Measurements from ENCODE around the gene CBX3.

Gene CBX3

DNA sequence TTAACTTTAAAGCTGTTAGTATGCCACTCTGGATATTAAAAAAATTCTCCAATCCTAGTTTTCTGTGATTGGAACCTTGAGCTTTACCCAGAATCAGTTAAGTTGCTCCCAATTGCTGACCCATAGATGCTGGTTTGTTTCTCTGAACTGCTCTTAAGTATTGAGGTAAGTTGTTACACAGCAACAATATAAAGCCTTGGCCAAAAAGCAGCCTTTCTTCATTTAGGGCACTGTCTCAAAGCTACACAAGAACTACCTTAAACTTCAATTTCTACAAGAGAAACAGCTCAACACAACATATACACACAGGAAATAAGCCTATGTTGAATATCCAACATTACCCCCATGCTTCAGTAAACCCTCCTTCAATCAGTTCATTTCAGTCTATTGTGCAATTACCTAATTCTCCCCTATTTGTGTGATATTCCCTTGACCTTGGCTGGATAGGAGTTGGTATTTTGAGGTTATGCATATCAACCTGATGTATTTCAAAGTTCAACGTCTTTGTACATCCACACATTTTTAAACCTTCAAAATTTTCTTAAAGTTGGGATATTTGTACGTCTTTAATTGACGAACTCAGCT is 12.5 kb upstream of the CBX3 start:
- H3K36me3 ChIP-seq: peaks cover 57 to 70% (median 69%) of the 10 kb centered on the region in 3 donors
- no peaks in the 10 kb centered on the region for H3K27me3 ChIP-seq
- DNase-seq: no peak
- TF ChIP-seq, protein P1, sequence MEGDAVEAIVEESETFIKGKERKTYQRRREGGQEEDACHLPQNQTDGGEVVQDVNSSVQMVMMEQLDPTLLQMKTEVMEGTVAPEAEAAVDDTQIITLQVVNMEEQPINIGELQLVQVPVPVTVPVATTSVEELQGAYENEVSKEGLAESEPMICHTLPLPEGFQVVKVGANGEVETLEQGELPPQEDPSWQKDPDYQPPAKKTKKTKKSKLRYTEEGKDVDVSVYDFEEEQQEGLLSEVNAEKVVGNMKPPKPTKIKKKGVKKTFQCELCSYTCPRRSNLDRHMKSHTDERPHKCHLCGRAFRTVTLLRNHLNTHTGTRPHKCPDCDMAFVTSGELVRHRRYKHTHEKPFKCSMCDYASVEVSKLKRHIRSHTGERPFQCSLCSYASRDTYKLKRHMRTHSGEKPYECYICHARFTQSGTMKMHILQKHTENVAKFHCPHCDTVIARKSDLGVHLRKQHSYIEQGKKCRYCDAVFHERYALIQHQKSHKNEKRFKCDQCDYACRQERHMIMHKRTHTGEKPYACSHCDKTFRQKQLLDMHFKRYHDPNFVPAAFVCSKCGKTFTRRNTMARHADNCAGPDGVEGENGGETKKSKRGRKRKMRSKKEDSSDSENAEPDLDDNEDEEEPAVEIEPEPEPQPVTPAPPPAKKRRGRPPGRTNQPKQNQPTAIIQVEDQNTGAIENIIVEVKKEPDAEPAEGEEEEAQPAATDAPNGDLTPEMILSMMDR (IDR thresholded peaks at IDR 0.05): no peak
- intact Hi-C loops (cut with DNase I; ENCODE audit: low total_unique reads): no loop called here
- no peak overlapping the region for H3K27ac ChIP-seq
- no peak overlapping the region for H3K4me3 ChIP-seq
- peaks cover 0 to 35% (median 8%) of the 10 kb centered on the region in 4 donors for H3K4me1 ChIP-seq
- peaks cover 0 to 2% (median 0%) of the 10 kb centered on the region in 3 donors for H3K9me3 ChIP-seq

DNA sequence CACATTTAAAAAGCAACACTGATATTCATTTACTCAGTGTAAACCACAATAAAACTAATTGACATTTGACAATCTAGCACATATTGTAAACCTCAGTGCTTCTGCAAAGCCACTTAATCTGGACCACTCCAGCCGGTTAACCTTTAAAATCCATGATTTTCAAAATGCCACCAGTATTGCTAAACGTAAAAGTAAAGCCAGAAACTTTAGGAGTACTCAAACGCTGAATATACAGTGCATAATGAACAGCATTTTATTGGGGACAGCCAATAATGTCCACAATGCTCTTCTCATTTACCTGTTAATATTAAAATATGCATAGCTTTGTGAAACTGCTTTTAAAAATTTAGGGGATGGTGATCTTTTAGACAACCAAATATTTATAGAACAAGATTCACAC is 11.8 kb upstream of the CBX3 start:
- TF ChIP-seq, protein P1 (IDR thresholded peaks at IDR 0.05): no peak
- intact Hi-C loops (cut with DNase I; ENCODE audit: low total_unique reads): no loop called here
- DNase-seq: no peak
- no peak overlapping the region for H3K27ac ChIP-seq
- H3K4me3 ChIP-seq: no peak overlapping the region
- H3K4me1 ChIP-seq: peaks cover 0 to 41% (median 15%) of the 10 kb centered on the region in 4 donors
- H3K27me3 ChIP-seq: no peaks in the 10 kb centered on the region
- peaks cover 64 to 76% (median 74%) of the 10 kb centered on the region in 3 donors for H3K36me3 ChIP-seq
- H3K9me3 ChIP-seq: peaks cover 0 to 2% (median 0%) of the 10 kb centered on the region in 3 donors

DNA sequence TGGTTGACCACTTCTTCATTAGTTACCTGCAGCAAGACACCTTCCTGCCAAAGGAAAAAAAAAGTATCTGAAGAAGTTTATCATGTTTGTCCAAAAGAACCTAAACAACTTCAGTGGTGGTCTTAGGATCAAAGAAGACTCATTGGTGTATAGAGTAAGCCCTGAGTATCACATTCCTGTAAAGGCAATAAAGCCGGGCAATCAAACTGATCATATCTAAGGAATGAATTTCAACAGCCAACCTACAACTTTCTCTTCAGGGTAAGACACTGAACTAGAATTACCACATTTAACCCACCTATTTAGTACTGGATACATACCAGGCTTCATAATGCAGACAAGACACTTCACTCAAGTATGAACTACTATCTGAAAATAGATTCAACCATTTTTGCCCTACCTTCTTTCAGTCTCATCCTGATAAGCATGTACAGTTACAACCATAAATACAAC is 11.1 kb upstream of the CBX3 start:
- no peak overlapping the region for H3K27ac ChIP-seq
- intact Hi-C loops (cut with DNase I; ENCODE audit: low total_unique reads): no loop called here
- peaks cover 0 to 2% (median 0%) of the 10 kb centered on the region in 3 donors for H3K9me3 ChIP-seq
- H3K27me3 ChIP-seq: no peaks in the 10 kb centered on the region
- TF ChIP-seq, protein P1 (IDR thresholded peaks at IDR 0.05): no peak
- peaks cover 0 to 48% (median 19%) of the 10 kb centered on the region in 4 donors for H3K4me1 ChIP-seq
- H3K4me3 ChIP-seq: no peak overlapping the region
- H3K36me3 ChIP-seq: peaks cover 71 to 84% (median 79%) of the 10 kb centered on the region in 3 donors
- no peak for DNase-seq

DNA sequence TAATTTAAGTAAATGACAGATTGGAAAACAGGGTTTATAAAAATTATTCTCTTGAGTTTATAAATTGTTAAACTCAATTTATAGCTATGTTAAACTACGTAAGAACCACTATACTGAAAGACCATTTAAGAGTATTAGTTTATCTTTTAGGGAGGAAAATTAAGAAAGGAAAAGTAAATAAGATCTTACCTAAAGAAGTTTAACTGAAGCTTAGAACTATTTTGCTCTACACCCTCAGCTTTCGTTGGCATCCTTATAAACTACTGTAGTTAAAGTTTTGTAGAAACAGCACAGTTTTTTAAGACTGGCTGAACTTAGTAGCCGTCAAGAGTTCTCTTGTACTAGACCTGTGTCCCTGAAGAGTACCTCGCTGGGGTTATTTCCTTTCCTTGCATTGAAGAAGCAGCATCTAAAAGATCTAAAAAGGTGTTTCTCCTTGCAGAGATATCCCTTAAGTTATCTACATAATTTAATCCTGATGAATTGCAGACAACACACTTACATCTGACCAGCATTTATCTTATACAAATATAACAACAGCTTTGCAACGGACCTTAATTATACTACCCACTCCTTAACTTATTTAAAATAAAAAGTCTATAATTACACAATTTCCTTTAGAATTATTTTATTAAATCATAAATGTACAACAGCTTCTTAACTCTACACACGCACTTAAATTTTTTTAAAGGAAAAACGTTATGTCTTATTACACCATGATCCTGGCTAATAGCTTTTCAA is 10.1 kb upstream of the CBX3 start:
- Histone ChIP-seq H3K4me1 (peaks cover 0 to 58% (median 29%) of the 10 kb centered on the region in 4 donors), H3K27me3 (no peaks in the 10 kb centered on the region), H3K4me3 (no peak overlapping the region), H3K36me3 (peaks cover 81 to 93% (median 88%) of the 10 kb centered on the region in 3 donors), H3K9me3 (no peaks in the 10 kb centered on the region), H3K27ac (no peak overlapping the region)
- TF ChIP-seq, protein P1 (IDR thresholded peaks at IDR 0.05): no peak
- intact Hi-C loops (cut with DNase I; ENCODE audit: low total_unique reads): no loop called here
- DNase-seq: no peak

DNA sequence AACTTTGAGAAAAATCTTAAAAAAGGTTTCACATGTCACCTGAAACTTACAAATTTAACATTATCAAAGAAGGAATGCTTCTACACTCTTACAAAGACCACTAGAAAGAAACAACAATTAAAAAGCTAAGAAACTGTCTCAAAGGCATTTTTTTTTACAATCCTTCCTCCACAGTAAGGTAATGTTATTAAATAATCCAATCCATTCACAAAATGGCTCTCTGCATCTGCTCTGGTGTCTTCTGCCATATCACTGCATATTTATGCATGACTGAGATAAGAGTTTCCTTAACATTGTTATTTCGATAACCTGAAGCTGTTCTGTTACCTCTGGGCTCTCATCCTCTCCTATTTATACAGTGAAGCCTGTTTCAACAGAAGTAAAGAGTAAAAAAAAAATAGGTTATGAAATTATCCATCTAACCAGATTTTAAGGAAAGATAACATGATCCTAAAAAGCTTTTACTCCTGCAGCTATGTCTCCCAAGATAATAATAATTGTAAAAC is 9.5 kb upstream of the CBX3 start:
- no peak for DNase-seq
- intact Hi-C loops (cut with DNase I; ENCODE audit: low total_unique reads): no loop called here
- H3K36me3 ChIP-seq: peaks cover 87 to 99% (median 94%) of the 10 kb centered on the region in 3 donors
- no peak overlapping the region for H3K27ac ChIP-seq
- TF ChIP-seq, protein P1 (IDR thresholded peaks at IDR 0.05): no peak
- no peaks in the 10 kb centered on the region for H3K9me3 ChIP-seq
- peaks cover 0 to 64% (median 35%) of the 10 kb centered on the region in 4 donors for H3K4me1 ChIP-seq
- no peak overlapping the region for H3K4me3 ChIP-seq
- no peaks in the 10 kb centered on the region for H3K27me3 ChIP-seq

Data from tibial artery (tissue), 4 donors.